HEK293 (cell line): ENCODE data around the gene SSBP2.

Experiments used
- CTCF ChIA-PET: fragments of 350-600 bp; formaldehyde crosslinking; extraction: SDS; loops from one replicate; lab custom pipeline; 2021; ENCODE audit warnings: antibody characterized with exemption; lab: Yijun Ruan, JAX
- POLR2A ChIA-PET: fragments of 300-600 bp; formaldehyde crosslinking; extraction: SDS; loops from one replicate; lab custom pipeline; 2020; ENCODE audit warnings: antibody characterized with exemption, inconsistent platforms; lab: Yijun Ruan, JAX
- H3K27ac ChIP-seq: fragments of 200-500 bp; sonication (Bioruptor generic); 2 replicates; pipeline ENCODE4 v1.5.1; 2014; ENCODE audit warnings: low read depth, low read length, control low read depth, inconsistent platforms; ENCODE audit errors: extremely low read depth
- H3K36me3 ChIP-seq, 2 experiments: fragments of 200-500 bp in 1 of 2; sonication (Bioruptor generic) in 1 of 2; 1 replicate in 1 of 2; 2 replicates in 1 of 2; pipeline ENCODE4 v1.5.1; 2014 to 2017; ENCODE audit warnings: inconsistent platforms in 2 of 2, low read length in 2 of 2; ENCODE audit not compliant: control insufficient read depth in 2 of 2, insufficient read depth in 1 of 2
- H3K4me1 ChIP-seq: fragments of 200-500 bp; sonication (Bioruptor generic); 2 replicates; pipeline ENCODE4 v1.5.1; 2014; ENCODE audit warnings: mild to moderate bottlenecking, low read length, inconsistent platforms; ENCODE audit not compliant: control insufficient read depth, insufficient read depth
- H3K4me3 ChIP-seq: 2 replicates; pipeline ENCODE4 v1.5.1; 2011; ENCODE audit warnings: low read depth, mild to moderate bottlenecking, control low read depth, low read length, moderate library complexity
- H3K9me3 ChIP-seq: fragments of 200-500 bp; sonication (Bioruptor generic); 2 replicates; pipeline ENCODE4 v1.5.1; 2014; ENCODE audit warnings: low read depth, low read length, inconsistent platforms; ENCODE audit not compliant: control insufficient read depth, insufficient read depth
- BCL11B ChIP-seq: fragments of 450-650 bp; formaldehyde crosslinking; IDR thresholded peaks from 2 replicates; pipeline ENCODE4 v1.5.1; 2016; ENCODE audit warnings: low read depth, missing biosample characterization, missing genetic modification characterization
- KLF10 ChIP-seq: fragments of 450-650 bp; IDR thresholded peaks from 2 replicates; pipeline ENCODE4 v1.5.1; 2018; ENCODE audit warnings: missing biosample characterization, mild to moderate bottlenecking, missing genetic modification characterization
- KLF7 ChIP-seq: fragments of 450-650 bp; formaldehyde crosslinking; IDR thresholded peaks from 2 replicates; pipeline ENCODE4 v1.5.1; 2016; ENCODE audit warnings: missing biosample characterization, missing genetic modification characterization, borderline replicate concordance
- OVOL3 ChIP-seq: fragments of 450-650 bp; formaldehyde crosslinking; IDR thresholded peaks from 2 replicates; pipeline ENCODE4 v1.5.1; 2016; ENCODE audit warnings: missing biosample characterization, missing genetic modification characterization
- SCRT1 ChIP-seq: fragments of 450-650 bp; formaldehyde crosslinking; IDR thresholded peaks from 2 replicates; pipeline ENCODE4 v1.5.1; 2016; ENCODE audit warnings: missing biosample characterization, missing genetic modification characterization, borderline replicate concordance
- TCF7L2 ChIP-seq: IDR thresholded peaks from 2 replicates; pipeline ENCODE4 v1.6.1; 2011; ENCODE audit warnings: low read depth, mild to moderate bottlenecking, inconsistent platforms, low read length, moderate library complexity, borderline replicate concordance
- ZBTB1 ChIP-seq: fragments of 450-650 bp; formaldehyde crosslinking; IDR thresholded peaks from 2 replicates; pipeline ENCODE4 v1.5.1; 2016; ENCODE audit warnings: missing biosample characterization, missing genetic modification characterization
- ZFP3 ChIP-seq: fragments of 450-650 bp; formaldehyde crosslinking; IDR thresholded peaks from 2 replicates; pipeline ENCODE4 v1.5.1; 2016; ENCODE audit warnings: low read depth, missing biosample characterization, missing genetic modification characterization
- ZNF155 ChIP-seq: fragments of 450-650 bp; formaldehyde crosslinking; IDR thresholded peaks from 2 replicates; pipeline ENCODE4 v1.5.1; 2016; ENCODE audit warnings: missing biosample characterization, missing genetic modification characterization
- ZNF280C ChIP-seq: fragments of 450-650 bp; formaldehyde crosslinking; IDR thresholded peaks from 2 replicates; pipeline ENCODE4 v1.5.1; 2016; ENCODE audit warnings: missing biosample characterization, missing genetic modification characterization
- ZNF366 ChIP-seq: fragments of 450-650 bp; formaldehyde crosslinking; conservative IDR thresholded peaks from 2 replicates; pipeline ENCODE4 v1.5.1; 2016; ENCODE audit warnings: missing biosample characterization, missing genetic modification characterization
- ZNF391 ChIP-seq: fragments of 450-650 bp; formaldehyde crosslinking; IDR thresholded peaks from 2 replicates; pipeline ENCODE4 v1.5.1; 2016; ENCODE audit warnings: low read depth, missing biosample characterization, missing genetic modification characterization, borderline replicate concordance
- ZNF423 ChIP-seq: fragments of 450-650 bp; formaldehyde crosslinking; IDR thresholded peaks from 2 replicates; pipeline ENCODE4 v1.5.1; 2016; ENCODE audit warnings: missing biosample characterization, missing genetic modification characterization
- ZNF433 ChIP-seq: fragments of 450-650 bp; formaldehyde crosslinking; IDR thresholded peaks from 2 replicates; pipeline ENCODE4 v1.5.1; 2016; ENCODE audit warnings: missing biosample characterization, missing genetic modification characterization, low read depth
- ZNF488 ChIP-seq: fragments of 450-650 bp; formaldehyde crosslinking; IDR thresholded peaks from 2 replicates; pipeline ENCODE4 v1.5.1; 2016; ENCODE audit warnings: missing biosample characterization, missing genetic modification characterization
- ZNF560 ChIP-seq: fragments of 450-650 bp; formaldehyde crosslinking; IDR thresholded peaks from 2 replicates; pipeline ENCODE4 v1.5.1; 2017; ENCODE audit warnings: missing biosample characterization, missing genetic modification characterization, borderline replicate concordance
- ZNF747 ChIP-seq: fragments of 450-650 bp; formaldehyde crosslinking; IDR thresholded peaks from 2 replicates; pipeline ENCODE4 v1.5.1; 2016; ENCODE audit warnings: missing biosample characterization, missing genetic modification characterization
- ZNF777 ChIP-seq: fragments of 450-650 bp; formaldehyde crosslinking; IDR thresholded peaks from 2 replicates; pipeline ENCODE4 v1.5.1; 2017; ENCODE audit warnings: missing biosample characterization, missing genetic modification characterization, borderline replicate concordance
- ZNF830 ChIP-seq: fragments of 450-650 bp; IDR thresholded peaks from 2 replicates; pipeline ENCODE4 v1.5.0; 2018; ENCODE audit warnings: missing biosample characterization, missing genetic modification characterization, low read depth, mild to moderate bottlenecking, moderate library complexity
- ZNF843 ChIP-seq: fragments of 450-650 bp; formaldehyde crosslinking; IDR thresholded peaks from 2 replicates; pipeline ENCODE4 v1.5.1; 2016; ENCODE audit warnings: missing biosample characterization, missing genetic modification characterization
- ZXDB ChIP-seq: fragments of 450-650 bp; formaldehyde crosslinking; IDR thresholded peaks from 2 replicates; pipeline ENCODE4 v1.5.1; 2016; ENCODE audit warnings: missing biosample characterization, missing genetic modification characterization
- TF ChIP-seq, protein P1 (sequence below): fragments of 450-650 bp; formaldehyde crosslinking; IDR thresholded peaks from 2 replicates; pipeline ENCODE4 v1.5.1; 2017; ENCODE audit warnings: missing biosample characterization, missing genetic modification characterization

Gene SSBP2

GRCh38 chr5:81679885-81680284 lies 71.0 kb downstream of the SSBP2 start (continued):
- TF ChIP-seq KLF10: no peak

DNA sequence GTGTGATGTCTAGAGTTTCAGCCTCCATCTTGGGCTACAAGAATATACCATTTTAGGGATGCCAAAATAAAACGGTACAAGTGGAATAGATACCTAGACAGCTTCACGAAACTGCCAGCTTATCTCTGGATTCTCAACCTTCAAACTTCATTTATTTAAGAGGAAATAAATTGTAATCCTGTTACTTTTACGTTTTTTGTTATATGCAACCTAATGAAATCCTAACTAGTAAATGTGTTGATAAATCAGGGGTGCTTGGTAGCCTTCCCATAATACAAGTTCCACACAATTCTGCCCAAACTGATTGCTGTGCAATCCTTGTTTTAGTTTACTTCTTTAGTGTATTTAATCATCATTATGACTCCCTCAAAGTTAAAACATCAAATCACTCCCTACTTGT lies 75.5 kb downstream of the SSBP2 start:
- no peaks in the 10 kb centered on the region for H3K4me1 ChIP-seq
- ChIA-PET CTCF (no interaction called here), POLR2A (no interaction called here)
- TF ChIP-seq KLF7: no peak
- TF ChIP-seq ZNF488 (tag by site-specific recombination): no peak
- no peak for TF ChIP-seq ZNF433 (tag by site-specific recombination)
- no peak for TF ChIP-seq ZNF830
- no peak for TF ChIP-seq BCL11B (tag by site-specific recombination)
- TF ChIP-seq, protein P1, sequence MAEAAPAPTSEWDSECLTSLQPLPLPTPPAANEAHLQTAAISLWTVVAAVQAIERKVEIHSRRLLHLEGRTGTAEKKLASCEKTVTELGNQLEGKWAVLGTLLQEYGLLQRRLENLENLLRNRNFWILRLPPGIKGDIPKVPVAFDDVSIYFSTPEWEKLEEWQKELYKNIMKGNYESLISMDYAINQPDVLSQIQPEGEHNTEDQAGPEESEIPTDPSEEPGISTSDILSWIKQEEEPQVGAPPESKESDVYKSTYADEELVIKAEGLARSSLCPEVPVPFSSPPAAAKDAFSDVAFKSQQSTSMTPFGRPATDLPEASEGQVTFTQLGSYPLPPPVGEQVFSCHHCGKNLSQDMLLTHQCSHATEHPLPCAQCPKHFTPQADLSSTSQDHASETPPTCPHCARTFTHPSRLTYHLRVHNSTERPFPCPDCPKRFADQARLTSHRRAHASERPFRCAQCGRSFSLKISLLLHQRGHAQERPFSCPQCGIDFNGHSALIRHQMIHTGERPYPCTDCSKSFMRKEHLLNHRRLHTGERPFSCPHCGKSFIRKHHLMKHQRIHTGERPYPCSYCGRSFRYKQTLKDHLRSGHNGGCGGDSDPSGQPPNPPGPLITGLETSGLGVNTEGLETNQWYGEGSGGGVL: no peak
- no peak for TF ChIP-seq ZNF843
- TF ChIP-seq ZNF391 (tag by site-specific recombination): no peak
- TF ChIP-seq ZBTB1 (tag by site-specific recombination): no peak
- no peak for TF ChIP-seq ZNF747 (tag by site-specific recombination)
- TF ChIP-seq ZNF155: no peak
- no peak for TF ChIP-seq OVOL3 (tag by site-specific recombination)
- no peak for TF ChIP-seq ZNF366
- TF ChIP-seq ZFP3 (tag by site-specific recombination): no peak
- no peak for TF ChIP-seq ZNF280C (tag by site-specific recombination)
- no peak for TF ChIP-seq SCRT1 (tag by site-specific recombination)
- H3K27ac ChIP-seq: no peak overlapping the region
- H3K9me3 ChIP-seq: no peaks in the 10 kb centered on the region
- H3K4me3 ChIP-seq: no peak overlapping the region
- no peaks in the 10 kb centered on the region for H3K36me3 ChIP-seq

DNA sequence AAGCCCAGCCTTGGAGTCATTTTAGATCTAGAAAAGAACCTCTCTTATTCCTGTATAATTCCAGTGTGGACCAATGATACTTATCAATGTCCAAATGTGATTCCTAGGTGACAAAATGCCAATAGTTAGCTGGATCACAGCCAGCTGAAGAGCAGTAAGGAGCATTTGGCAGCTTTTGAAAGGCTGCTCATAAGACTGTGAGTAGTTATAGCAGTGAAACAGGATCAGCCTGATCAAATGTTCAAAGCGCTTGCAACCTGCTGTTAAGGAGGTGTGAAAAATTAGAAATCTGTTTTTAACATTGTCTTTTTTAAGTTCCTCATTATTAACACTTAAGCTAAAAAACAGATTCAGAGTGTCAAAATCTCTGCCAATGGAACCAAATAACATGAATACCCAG lies 85.1 kb downstream of the SSBP2 start:
- no peaks in the 10 kb centered on the region for H3K36me3 ChIP-seq
- POLR2A ChIA-PET: no interaction called here
- no peaks in the 10 kb centered on the region for H3K4me1 ChIP-seq
- no peak overlapping the region for H3K4me3 ChIP-seq
- TF ChIP-seq ZNF560 (tag by site-specific recombination): no peak
- TF ChIP-seq ZNF777 (tag by site-specific recombination): no peak
- TF ChIP-seq ZBTB1 (tag by site-specific recombination): no peak
- TF ChIP-seq ZXDB (tag by site-specific recombination): no peak
- TF ChIP-seq TCF7L2: no peak
- no peak for TF ChIP-seq ZNF423 (tag by site-specific recombination)
- TF ChIP-seq, all 188 proteins: peak for 0
- CTCF ChIA-PET: no interaction called here
- H3K27ac ChIP-seq: no peak overlapping the region
- H3K9me3 ChIP-seq: no peaks in the 10 kb centered on the region
